OCI-LY3 (cell line): ENCODE measurements around the gene C1orf105.
"Not testable (repeated sequence)": the region's sequence is repeated elsewhere in the genome, so short reads cannot be mapped to it uniquely, and the experiment has no call there.

ENCODE experiments used
- H2AFZ ChIP-seq: fragments of 200-600, 300-600 bp; shearing (Covaris generic); 2 replicates; pipeline ENCODE4 v1.6.0; 2014; ENCODE audit warnings: antibody characterized with exemption, low read depth, low read length
- H3K27ac ChIP-seq: fragments of 200-600, 300-600 bp; sonication (generic); 2 replicates; pipeline ENCODE4 v1.5.1; 2014; ENCODE audit warnings: mild to moderate bottlenecking, low read length, moderate library complexity, mixed read lengths
- H3K27me3 ChIP-seq: fragments of 200-600, 300-600 bp; sonication (generic); 2 replicates; pipeline ENCODE4 v1.6.1; 2014; ENCODE audit warnings: low read depth, low read length, mixed read lengths
- H3K36me3 ChIP-seq: fragments of 200-600, 300-600 bp; sonication (generic); replicated peaks from 2 replicates; pipeline ENCODE3; 2014; ENCODE audit warnings: low read depth, low read length, mixed read lengths
- H3K4me1 ChIP-seq: fragments of 300-600, 200-600 bp; sonication (generic); 2 replicates; pipeline ENCODE4 v1.6.1; 2014; ENCODE audit warnings: low read length, mixed read lengths
- H3K4me2 ChIP-seq: fragments of 200-600, 300-600 bp; sonication (generic); 2 replicates; pipeline ENCODE4 v1.6.1; 2014; ENCODE audit warnings: low read length, mixed read lengths
- H3K4me3 ChIP-seq: fragments of 300-600, 200-600 bp; sonication (generic); 2 replicates; pipeline ENCODE4 v1.5.1; 2014; ENCODE audit warnings: antibody characterized with exemption, mild to moderate bottlenecking, low read length, moderate library complexity
- H3K79me2 ChIP-seq: fragments of 300-600, 200-600 bp; shearing (Covaris generic); 2 replicates; pipeline ENCODE4 v1.6.1; 2014; ENCODE audit warnings: mild to moderate bottlenecking, low read length, mixed read lengths
- H3K9ac ChIP-seq: fragments of 300-600, 200-600 bp; shearing (Covaris generic); 2 replicates; pipeline ENCODE4 v1.6.0; 2014; ENCODE audit warnings: mild to moderate bottlenecking, low read length, moderate library complexity
- H3K9me3 ChIP-seq: fragments of 200-600, 300-600 bp; shearing (Covaris generic); 2 replicates; pipeline ENCODE4 v1.6.1; 2014; ENCODE audit warnings: low read length, mixed read lengths; ENCODE audit not compliant: insufficient read depth
- H4K20me1 ChIP-seq: fragments of 200-600, 300-600 bp; sonication (generic); 2 replicates; pipeline ENCODE4 v1.6.1; 2016; ENCODE audit warnings: low read length, mixed read lengths; ENCODE audit not compliant: insufficient read depth
- CTCF ChIP-seq: fragments of 200-600, 300-600 bp; sonication (generic); IDR thresholded peaks from 2 replicates; pipeline ENCODE4 v1.5.1; 2014; ENCODE audit warnings: antibody characterized with exemption, low read length, low read depth
- EZH2phosphoT487 ChIP-seq: fragments of 200-600 bp; shearing (Covaris generic); IDR thresholded peaks from 2 replicates; pipeline ENCODE4 v1.6.1; 2018; ENCODE audit warnings: antibody characterized with exemption, mixed run types, low read depth

The C1orf105 gene

GRCh38 chr1:172492421-172492820, 71.9 kb downstream of the C1orf105 start:
- H3K4me2 ChIP-seq = no peak overlapping the region
- H3K36me3 ChIP-seq = no peaks in the 10 kb centered on the region
- H3K4me1 ChIP-seq = no peaks in the 10 kb centered on the region
- H2AFZ ChIP-seq = no peak overlapping the region
- H4K20me1 ChIP-seq = no peaks in the 10 kb centered on the region
- no peak for TF ChIP-seq EZH2phosphoT487
- no peak overlapping the region for H3K4me3 ChIP-seq
- no peak overlapping the region for H3K27ac ChIP-seq
- H3K9me3 ChIP-seq = no peaks in the 10 kb centered on the region
- H3K27me3 ChIP-seq = peaks cover 36% of the 10 kb centered on the region
- no peaks in the 10 kb centered on the region for H3K79me2 ChIP-seq
- H3K9ac ChIP-seq = no peak overlapping the region

GRCh38 chr1:172494166-172494565, 73.7 kb downstream of the C1orf105 start:
- Histone ChIP-seq H3K79me2 (no peaks in the 10 kb centered on the region), H4K20me1 (no peaks in the 10 kb centered on the region), H3K4me1 (no peaks in the 10 kb centered on the region), H2AFZ (no peak overlapping the region), H3K9me3 (no peaks in the 10 kb centered on the region), H3K27me3 (peaks cover 21% of the 10 kb centered on the region), H3K9ac (no peak overlapping the region), H3K36me3 (no peaks in the 10 kb centered on the region), H3K4me2 (no peak overlapping the region), H3K27ac (no peak overlapping the region), H3K4me3 (no peak overlapping the region)
- TF ChIP-seq CTCF (no peak), EZH2phosphoT487 (no peak)

- not testable (repeated sequence) for H3K9ac ChIP-seq, H2AFZ ChIP-seq, H3K9me3 ChIP-seq, H3K36me3 ChIP-seq, H3K79me2 ChIP-seq, H3K27me3 ChIP-seq, H3K27ac ChIP-seq, H3K4me3 ChIP-seq, H3K4me1 ChIP-seq, H4K20me1 ChIP-seq, H3K4me2 ChIP-seq
Observed at GRCh38 chr1:172496127-172496526, 75.6 kb downstream of the C1orf105 start.

GRCh38 chr1:172496678-172497077, 76.2 kb downstream of the C1orf105 start:
- Histone ChIP-seq H2AFZ (no peak overlapping the region), H3K4me2 (no peak overlapping the region), H3K36me3 (no peaks in the 10 kb centered on the region), H4K20me1 (no peaks in the 10 kb centered on the region), H3K9ac (no peak overlapping the region), H3K4me1 (no peaks in the 10 kb centered on the region), H3K79me2 (no peaks in the 10 kb centered on the region), H3K27me3 (0 out of 2 replicates have a peak, but pooled peaks cover 7% of the 10 kb centered on the region), H3K4me3 (no peak overlapping the region), H3K9me3 (no peaks in the 10 kb centered on the region), H3K27ac (no peak overlapping the region)
- TF ChIP-seq EZH2phosphoT487 = no peak
- TF ChIP-seq CTCF = no peak

GRCh38 chr1:172497230-172497629, 76.7 kb downstream of the C1orf105 start:
- H3K4me1 ChIP-seq = no peaks in the 10 kb centered on the region
- H3K27ac ChIP-seq = no peak overlapping the region
- no peaks in the 10 kb centered on the region for H3K9me3 ChIP-seq
- no peak overlapping the region for H3K4me2 ChIP-seq
- H3K9ac ChIP-seq = no peak overlapping the region
- no peaks in the 10 kb centered on the region for H4K20me1 ChIP-seq
- H3K4me3 ChIP-seq = no peak overlapping the region
- H3K79me2 ChIP-seq = no peaks in the 10 kb centered on the region
- H3K36me3 ChIP-seq = no peaks in the 10 kb centered on the region
- H3K27me3 ChIP-seq = 0 out of 2 replicates have a peak, but pooled peaks cover 2% of the 10 kb centered on the region
- TF ChIP-seq EZH2phosphoT487 (no peak), CTCF (no peak)
- H2AFZ ChIP-seq = no peak overlapping the region
